GM15510 (cell line): ENCODE results near the gene KRTAP5-2.
"Not testable (repeated sequence)": the region's sequence is repeated elsewhere in the genome, so short reads cannot be mapped to it uniquely, and the experiment has no call there.

ENCODE experiments used
- POLR2A ChIP-seq: IDR thresholded peaks from 3 replicates; pipeline ENCODE4 v1.6.1; 2011; ENCODE audit warnings: borderline replicate concordance; ENCODE audit not compliant: insufficient read length; ENCODE audit errors: extremely low read depth

The KRTAP5-2 gene

GRCh38 chr11:1603629-1604028, 5.5 kb upstream of the KRTAP5-2 start:
- no peak for TF ChIP-seq POLR2A

- TF ChIP-seq POLR2A: no peak
Observed at GRCh38 chr11:1600626-1601025, 2.5 kb upstream of the KRTAP5-2 start.

GRCh38 chr11:1598816-1599215, 722 bp upstream of the KRTAP5-2 start:
- TF ChIP-seq POLR2A: no peak

- TF ChIP-seq POLR2A: no peak
Observed at GRCh38 chr11:1597331-1597993, 632 bp downstream of the KRTAP5-2 start.

- no peak for TF ChIP-seq POLR2A
Observed at GRCh38 chr11:1592628-1593027, 5.5 kb downstream of the KRTAP5-2 start.

- no peak for TF ChIP-seq POLR2A
Observed at GRCh38 chr11:1589996-1590395, 8.1 kb downstream of the KRTAP5-2 start.

GRCh38 chr11:1586699-1587098, 11.4 kb downstream of the KRTAP5-2 start:
- no peak for TF ChIP-seq POLR2A

- TF ChIP-seq POLR2A: not testable (repeated sequence)
Observed at GRCh38 chr11:1584661-1585370, 13.3 kb downstream of the KRTAP5-2 start, which contains the start of gene KRTAP5-1. TSS of gene KRTAP5-1 (minus strand) at chr11:1585283. CDS start at chr11:1585249, 34 bp downstream.

- no peak for TF ChIP-seq POLR2A
Observed at GRCh38 chr11:1581976-1582375, 16.1 kb downstream of the KRTAP5-2 start.

GRCh38 chr11:1576825-1577224, 21.3 kb downstream of the KRTAP5-2 start:
- no peak for TF ChIP-seq POLR2A

GRCh38 chr11:1574933-1575242, 23.2 kb downstream of the KRTAP5-2 start:
- TF ChIP-seq POLR2A: no peak

GRCh38 chr11:1574238-1574932, 23.7 kb downstream of the KRTAP5-2 start:
- TF ChIP-seq POLR2A: no peak

- TF ChIP-seq POLR2A: no peak
Observed at GRCh38 chr11:1573903-1574237, 24.2 kb downstream of the KRTAP5-2 start.

- no peak for TF ChIP-seq POLR2A
Observed at GRCh38 chr11:1573077-1573902, 24.8 kb downstream of the KRTAP5-2 start.
